ENCODE measurements around the gene AP2A2.

Gene AP2A2

GRCh38 chr11:926341-926916, 759 bp downstream of the AP2A2 start:
- no peak for DNase-seq

- no peak for DNase-seq
Observed at GRCh38 chr11:927871-928270, 2.2 kb downstream of the AP2A2 start.

GRCh38 chr11:928786-929185, 3.1 kb downstream of the AP2A2 start:
- DNase-seq = no peak

- no peak for DNase-seq
Observed at GRCh38 chr11:929405-929804, 3.7 kb downstream of the AP2A2 start.

- no peak for DNase-seq
Observed at GRCh38 chr11:931385-931784, 5.7 kb downstream of the AP2A2 start.

GRCh38 chr11:932435-932834, 6.8 kb downstream of the AP2A2 start:
- DNase-seq = no peak

- no peak for DNase-seq
Observed at GRCh38 chr11:933142-933851, 7.6 kb downstream of the AP2A2 start.

- DNase-seq = no peak
Observed at GRCh38 chr11:933936-934335, 8.3 kb downstream of the AP2A2 start.

GRCh38 chr11:934527-934926, 8.9 kb downstream of the AP2A2 start:
- no peak for DNase-seq

GRCh38 chr11:936199-936598, 10.5 kb downstream of the AP2A2 start:
- DNase-seq = no peak

- no peak for DNase-seq
Observed at GRCh38 chr11:937841-938261, 12.2 kb downstream of the AP2A2 start.

GRCh38 chr11:940496-941135, 14.9 kb downstream of the AP2A2 start:
- DNase-seq = no peak

GRCh38 chr11:942823-943222, 17.2 kb downstream of the AP2A2 start:
- no peak for DNase-seq

GRCh38 chr11:944711-945470, 19.2 kb downstream of the AP2A2 start:
- DNase-seq = no peak

- DNase-seq = no peak
Observed at GRCh38 chr11:945986-946385, 20.3 kb downstream of the AP2A2 start.

- no peak for DNase-seq
Observed at GRCh38 chr11:947744-948143, 22.1 kb downstream of the AP2A2 start.

- no peak for DNase-seq
Observed at GRCh38 chr11:951507-951906, 25.8 kb downstream of the AP2A2 start.

GRCh38 chr11:952406-953385, 27.0 kb downstream of the AP2A2 start:
- no peak for DNase-seq

- no peak for DNase-seq
Observed at GRCh38 chr11:953512-953911, 27.8 kb downstream of the AP2A2 start.

GRCh38 chr11:954392-955153, 28.9 kb downstream of the AP2A2 start:
- no peak for DNase-seq

Measured in stimulated activated CD8-positive, alpha-beta memory T cell treated with anti-CD3 and anti-CD28 coated beads, Interleukin-4, amount 100 ng/mL, for 48 hours (primary cell).